ENCODE data around the gene FUT2.

DNA sequence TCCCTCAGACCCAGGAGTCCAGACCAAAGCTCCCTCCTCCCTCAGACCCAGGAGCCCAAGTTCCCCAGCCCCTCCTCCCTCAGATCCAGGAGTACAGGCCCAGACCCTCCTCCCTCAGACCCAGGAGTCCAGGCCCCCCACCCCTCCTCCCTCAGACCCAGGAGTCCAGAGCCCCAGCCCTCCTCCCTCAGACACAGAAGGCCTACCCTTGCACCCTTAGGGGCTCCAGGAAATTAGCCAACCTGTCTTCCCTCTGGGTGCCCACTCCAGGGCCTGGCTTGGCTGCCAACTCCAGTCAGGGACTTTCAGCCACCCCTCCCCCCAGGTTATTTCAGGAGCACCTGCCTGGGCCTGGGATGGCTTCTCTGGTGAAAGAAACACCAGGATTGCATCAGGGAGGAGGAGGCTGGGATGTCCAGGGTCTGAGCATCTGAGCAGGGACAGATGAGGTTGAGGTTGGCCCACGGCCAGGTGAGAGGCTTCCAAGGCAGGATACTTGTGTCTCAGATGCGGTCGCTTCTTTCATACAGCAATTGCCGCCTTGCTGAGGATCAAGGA is 59.4 kb downstream of the FUT2 start, which contains the start of gene FGF21:
- TF ChIP-seq CTCF (IDR thresholded peaks at IDR 0.05 in 2 of 3, conservative IDR thresholded peaks at IDR 0.05 in 1 of 3; ENCODE audit: control insufficient read depth in 2 of 3, extremely low read depth in 1 of 3, insufficient read depth in 1 of 3, low read depth in 3 of 3, low read length in 3 of 3) (no peak), POLR2AphosphoS5 (IDR thresholded peaks at IDR 0.05; ENCODE audit: low read length) (no peak), SP1 (IDR thresholded peaks at IDR 0.05; ENCODE audit: low read depth, low read length) (no peak), EZH2 (IDR thresholded peaks at IDR 0.05; ENCODE audit: borderline replicate concordance, control insufficient read depth, low read depth, low read length) (no peak), CEBPB (IDR thresholded peaks at IDR 0.05; ENCODE audit: borderline replicate concordance in 1 of 2, low read depth in 2 of 2, low read length in 2 of 2) (no peak), FOXK2 (IDR thresholded peaks at IDR 0.05) (no peak), EGR1 (IDR thresholded peaks at IDR 0.05; ENCODE audit: borderline replicate concordance in 1 of 2, low read depth in 2 of 2, low read length in 2 of 2) (no peak), TCF3 (IDR thresholded peaks at IDR 0.05; ENCODE audit: borderline replicate concordance, insufficient read depth, low read depth, low read length) (no peak), NFYA (IDR thresholded peaks at IDR 0.05; ENCODE audit: borderline replicate concordance, low read depth, low read length) (no peak), RAD21 (IDR thresholded peaks at IDR 0.05; ENCODE audit: insufficient read depth, low read depth, low read length) (no peak), BHLHE40 (IDR thresholded peaks at IDR 0.05; ENCODE audit: borderline replicate concordance in 1 of 2, low read depth in 2 of 2, low read length in 1 of 2) (no peak)
- TF ChIP-seq, protein P1, sequence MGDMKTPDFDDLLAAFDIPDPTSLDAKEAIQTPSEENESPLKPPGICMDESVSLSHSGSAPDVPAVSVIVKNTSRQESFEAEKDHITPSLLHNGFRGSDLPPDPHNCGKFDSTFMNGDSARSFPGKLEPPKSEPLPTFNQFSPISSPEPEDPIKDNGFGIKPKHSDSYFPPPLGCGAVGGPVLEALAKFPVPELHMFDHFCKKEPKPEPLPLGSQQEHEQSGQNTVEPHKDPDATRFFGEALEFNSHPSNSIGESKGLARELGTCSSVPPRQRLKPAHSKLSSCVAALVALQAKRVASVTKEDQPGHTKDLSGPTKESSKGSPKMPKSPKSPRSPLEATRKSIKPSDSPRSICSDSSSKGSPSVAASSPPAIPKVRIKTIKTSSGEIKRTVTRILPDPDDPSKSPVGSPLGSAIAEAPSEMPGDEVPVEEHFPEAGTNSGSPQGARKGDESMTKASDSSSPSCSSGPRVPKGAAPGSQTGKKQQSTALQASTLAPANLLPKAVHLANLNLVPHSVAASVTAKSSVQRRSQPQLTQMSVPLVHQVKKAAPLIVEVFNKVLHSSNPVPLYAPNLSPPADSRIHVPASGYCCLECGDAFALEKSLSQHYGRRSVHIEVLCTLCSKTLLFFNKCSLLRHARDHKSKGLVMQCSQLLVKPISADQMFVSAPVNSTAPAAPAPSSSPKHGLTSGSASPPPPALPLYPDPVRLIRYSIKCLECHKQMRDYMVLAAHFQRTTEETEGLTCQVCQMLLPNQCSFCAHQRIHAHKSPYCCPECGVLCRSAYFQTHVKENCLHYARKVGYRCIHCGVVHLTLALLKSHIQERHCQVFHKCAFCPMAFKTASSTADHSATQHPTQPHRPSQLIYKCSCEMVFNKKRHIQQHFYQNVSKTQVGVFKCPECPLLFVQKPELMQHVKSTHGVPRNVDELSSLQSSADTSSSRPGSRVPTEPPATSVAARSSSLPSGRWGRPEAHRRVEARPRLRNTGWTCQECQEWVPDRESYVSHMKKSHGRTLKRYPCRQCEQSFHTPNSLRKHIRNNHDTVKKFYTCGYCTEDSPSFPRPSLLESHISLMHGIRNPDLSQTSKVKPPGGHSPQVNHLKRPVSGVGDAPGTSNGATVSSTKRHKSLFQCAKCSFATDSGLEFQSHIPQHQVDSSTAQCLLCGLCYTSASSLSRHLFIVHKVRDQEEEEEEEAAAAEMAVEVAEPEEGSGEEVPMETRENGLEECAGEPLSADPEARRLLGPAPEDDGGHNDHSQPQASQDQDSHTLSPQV (IDR thresholded peaks at IDR 0.05): no peak

Measured in GM12878 (cell line).